Stomach (tissue), 9 donors: ENCODE measurements around the gene GRK4. TPM values are rescaled to one million over a fixed set of nuclear protein-coding genes. Genes with fewer than 3 reads are reported as not detected.

Experiments used
- DNase-seq, 2 donors: peaks; one replicate each; pipeline versions ENCODE4 v3.0.0 to v3.0.0-alpha.2; 2013 to 2019
- H3K27ac ChIP-seq, 5 donors: fragments of 200-600 bp in 4 of 5; sonication (generic) in 4 of 5; one replicate each; pipeline ENCODE4 v1.5.1; 2013 to 2019; ENCODE audit warnings: mild to moderate bottlenecking in 1 of 5, moderate library complexity in 1 of 5
- H3K27me3 ChIP-seq, 3 donors: fragments of 200-600 bp; sonication (generic); one replicate each; pipeline ENCODE4 v1.5.1; 2017 to 2019; ENCODE audit warnings: mixed run types in 1 of 3
- H3K36me3 ChIP-seq, 4 donors: fragments of 200-600 bp; sonication (generic); 1 replicate in 3 of 4; 2 replicates in 1 of 4; pipeline ENCODE4 v1.5.1; 2016 to 2019
- H3K4me1 ChIP-seq, 4 donors: fragments of 200-600 bp; sonication (generic); one replicate each; pipeline ENCODE4 v1.5.1; 2016 to 2019
- H3K4me3 ChIP-seq, 4 donors: fragments of 200-600 bp; sonication (generic) in 3 of 4; one replicate each; pipeline ENCODE4 v1.5.1; 2016 to 2019; ENCODE audit warnings: mild to moderate bottlenecking in 1 of 4
- H3K9me3 ChIP-seq, 4 donors: fragments of 200-600 bp; sonication (generic); one replicate each; pipeline ENCODE4 v1.5.1; 2016 to 2019
- EP300 ChIP-seq: sonication (generic); formaldehyde crosslinking; IDR thresholded peaks from one replicate; pipeline ENCODE4 v1.6.1; 2017; ENCODE audit warnings: antibody characterized with exemption
- POLR2A ChIP-seq, 4 donors: fragments of 450-650 bp; IDR thresholded peaks; one replicate each; pipeline ENCODE4 v1.6.1; 2016; ENCODE audit warnings: antibody characterized with exemption in 4 of 4, control low read depth in 2 of 4, mild to moderate bottlenecking in 1 of 4, moderate library complexity in 1 of 4
- POLR2AphosphoS5 ChIP-seq, 3 donors: sonication (generic); formaldehyde crosslinking; IDR thresholded peaks; one replicate each; pipeline ENCODE4 v1.6.1; 2016; ENCODE audit warnings: antibody characterized with exemption in 3 of 3
- WGBS, 5 donors: extraction: QIAGEN DNeasy Blood & Tissue Kit in 3 of 5; methylation state at CpG; one replicate each; pipeline versions ENCODE4 v1.1.5 to v1.1.7; 2013 to 2018; 5-methylcytosine and 5-hydroxymethylcytosine counted together
- intact Hi-C: fragments of 100-400 bp; cut with DNase I; formaldehyde crosslinking; loops from one replicate; pipeline ENCODE4 v1.15.1; 2023; ENCODE audit warnings: low total_unique reads
- polyA plus RNA-seq, 3 donors: library from polyadenylated mRNA; stranded (reverse); fragments of 200-250 nt; gene quantifications; one replicate each; pipeline ENCODE4 v1.2.3, GENCODE V29; 2013
- total RNA-seq, 5 donors: library from RNA; depleted of rRNA; stranded (reverse); fragments of >200 nt; gene quantifications; one replicate each; pipeline versions ENCODE4 v1.1.0 to v1.2.3, GENCODE V29; 2014 to 2016
- TF ChIP-seq, protein P1 (sequence below), 7 experiments: fragments of 450-650 bp in 4 of 7; fragments of 200-600 bp in 3 of 7; sonication (generic) in 3 of 7; IDR thresholded peaks; one replicate each; pipeline ENCODE4 v1.5.1; 2016 to 2019; ENCODE audit warnings: antibody characterized with exemption in 7 of 7, control low read depth in 2 of 7, mild to moderate bottlenecking in 1 of 7
- donor health status: healthy with polysubstance abuse.
- donor health status: Bipolar disorder and iron deficiency.
- donor health status: healthy.

The GRK4 gene
- total and polyA plus RNA-seq, 8 donors: 0.58 to 11.9 (median 5.1) TPM

DNA sequence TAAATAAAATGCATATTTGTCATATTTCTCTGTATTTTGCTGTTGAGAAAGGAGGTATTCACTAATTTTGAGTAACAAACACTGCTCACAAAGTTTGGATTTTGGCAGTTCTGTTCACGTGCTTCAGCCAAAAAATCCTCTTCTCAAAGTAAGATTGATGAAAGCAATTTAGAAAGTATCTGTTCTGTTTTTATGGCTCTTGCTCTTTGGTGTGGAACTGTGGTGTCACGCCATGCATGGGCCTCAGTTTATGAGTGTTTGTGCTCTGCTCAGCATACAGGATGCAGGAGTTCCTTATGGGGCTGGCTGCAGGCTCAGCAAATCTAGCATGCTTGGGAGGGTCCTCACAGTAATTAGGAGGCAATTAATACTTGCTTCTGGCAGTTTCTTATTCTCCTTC, 114.4 kb downstream of the GRK4 start:
- no peak for DNase-seq
- intact Hi-C loops: no loop called here
- Histone ChIP-seq H3K9me3 (no peaks in the 10 kb centered on the region), H3K4me1 (peaks cover 17 to 70% (median 47%) of the 10 kb centered on the region in 4 donors), H3K27me3 (no peaks in the 10 kb centered on the region), H3K27ac (no peak overlapping the region), H3K36me3 (no peaks in the 10 kb centered on the region), H3K4me3 (no peak overlapping the region)
- TF ChIP-seq POLR2A (IDR thresholded peaks at IDR 0.05): no peak
- no peak for TF ChIP-seq POLR2AphosphoS5 (IDR thresholded peaks at IDR 0.05)
- TF ChIP-seq EP300: no peak
- TF ChIP-seq, protein P1, sequence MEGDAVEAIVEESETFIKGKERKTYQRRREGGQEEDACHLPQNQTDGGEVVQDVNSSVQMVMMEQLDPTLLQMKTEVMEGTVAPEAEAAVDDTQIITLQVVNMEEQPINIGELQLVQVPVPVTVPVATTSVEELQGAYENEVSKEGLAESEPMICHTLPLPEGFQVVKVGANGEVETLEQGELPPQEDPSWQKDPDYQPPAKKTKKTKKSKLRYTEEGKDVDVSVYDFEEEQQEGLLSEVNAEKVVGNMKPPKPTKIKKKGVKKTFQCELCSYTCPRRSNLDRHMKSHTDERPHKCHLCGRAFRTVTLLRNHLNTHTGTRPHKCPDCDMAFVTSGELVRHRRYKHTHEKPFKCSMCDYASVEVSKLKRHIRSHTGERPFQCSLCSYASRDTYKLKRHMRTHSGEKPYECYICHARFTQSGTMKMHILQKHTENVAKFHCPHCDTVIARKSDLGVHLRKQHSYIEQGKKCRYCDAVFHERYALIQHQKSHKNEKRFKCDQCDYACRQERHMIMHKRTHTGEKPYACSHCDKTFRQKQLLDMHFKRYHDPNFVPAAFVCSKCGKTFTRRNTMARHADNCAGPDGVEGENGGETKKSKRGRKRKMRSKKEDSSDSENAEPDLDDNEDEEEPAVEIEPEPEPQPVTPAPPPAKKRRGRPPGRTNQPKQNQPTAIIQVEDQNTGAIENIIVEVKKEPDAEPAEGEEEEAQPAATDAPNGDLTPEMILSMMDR (IDR thresholded peaks at IDR 0.05): no peak
- WGBS, 5 donors: 71 to 79% (median 77%) methylated on average over 2 of the region's 2 CpGs

DNA sequence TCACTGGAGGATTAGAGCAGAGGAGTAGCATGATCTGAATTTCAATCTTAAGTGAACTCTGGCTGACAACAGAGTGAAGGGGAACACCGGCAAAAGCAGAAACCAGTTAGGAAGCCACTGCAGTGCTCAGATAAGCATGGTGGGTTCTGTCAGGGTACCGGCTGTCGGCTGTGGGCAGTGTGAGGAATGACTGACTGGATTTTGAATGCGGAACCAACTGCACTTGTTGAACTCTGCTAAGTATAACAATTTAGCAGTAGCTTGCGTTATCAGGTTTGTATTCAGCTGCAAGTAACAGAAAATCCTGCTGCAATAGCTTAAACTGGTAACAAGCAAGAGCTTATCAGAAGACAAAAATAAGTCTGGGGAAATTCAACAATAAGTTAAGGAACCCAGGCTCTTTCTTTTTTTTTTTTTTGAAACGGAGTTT, 116.3 kb downstream of the GRK4 start:
- intact Hi-C loops: no loop called here
- no peaks in the 10 kb centered on the region for H3K9me3 ChIP-seq
- TF ChIP-seq EP300 (no peak), POLR2A (IDR thresholded peaks at IDR 0.05) (no peak), POLR2AphosphoS5 (IDR thresholded peaks at IDR 0.05) (no peak)
- TF ChIP-seq, protein P1 (IDR thresholded peaks at IDR 0.05): no peak
- no peak overlapping the region for H3K4me3 ChIP-seq
- H3K27me3 ChIP-seq: no peaks in the 10 kb centered on the region
- H3K36me3 ChIP-seq: no peaks in the 10 kb centered on the region
- H3K27ac ChIP-seq: no peak overlapping the region
- peaks cover 11 to 65% (median 42%) of the 10 kb centered on the region in 4 donors for H3K4me1 ChIP-seq
- WGBS, 5 donors: 80 to 90% (median 87%) methylated on average over 6 of the region's 6 CpGs
- DNase-seq: no peak

DNA sequence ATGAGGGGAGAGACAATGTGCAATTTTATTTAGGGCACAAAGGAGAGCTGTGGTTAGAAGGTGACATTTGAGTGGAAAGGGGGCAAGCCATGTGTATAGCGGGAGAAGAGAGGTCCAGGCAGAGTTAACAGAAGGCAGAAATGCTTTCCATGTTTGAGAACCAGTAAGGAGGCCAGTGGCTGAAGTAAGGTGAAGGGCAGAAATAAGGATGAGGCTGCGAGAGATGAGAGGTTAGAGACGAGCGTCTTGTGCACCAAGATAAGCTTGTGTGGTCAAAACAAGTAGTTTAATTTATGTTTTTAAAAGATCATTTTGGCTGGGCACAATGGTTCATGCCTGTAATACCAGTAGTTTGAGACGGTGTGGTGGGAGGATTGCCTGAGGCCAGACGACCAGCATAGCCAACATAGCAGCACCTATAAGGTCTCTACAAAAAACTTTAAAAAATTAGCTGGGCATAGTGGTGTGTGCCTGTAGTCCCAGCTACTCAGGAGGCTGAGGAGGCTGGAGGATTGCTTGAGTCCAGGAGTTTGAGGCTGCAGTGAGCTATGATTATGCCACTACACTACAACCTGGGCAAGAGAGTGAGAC, 119.6 kb downstream of the GRK4 start:
- intact Hi-C loops: no loop called here
- Histone ChIP-seq H3K9me3 (no peaks in the 10 kb centered on the region), H3K4me3 (no peak overlapping the region), H3K27me3 (no peaks in the 10 kb centered on the region), H3K4me1 (peaks cover 0 to 52% (median 22%) of the 10 kb centered on the region in 4 donors), H3K36me3 (peaks cover 0 to 13% (median 12%) of the 10 kb centered on the region in 4 donors), H3K27ac (no peak overlapping the region)
- TF ChIP-seq POLR2A (IDR thresholded peaks at IDR 0.05) (no peak), POLR2AphosphoS5 (IDR thresholded peaks at IDR 0.05) (no peak), EP300 (no peak)
- TF ChIP-seq, protein P1 (IDR thresholded peaks at IDR 0.05): no peak
- DNase-seq: no peak
- WGBS, 5 donors: 73 to 89% (median 85%) methylated on average over 6 of the region's 6 CpGs

DNA sequence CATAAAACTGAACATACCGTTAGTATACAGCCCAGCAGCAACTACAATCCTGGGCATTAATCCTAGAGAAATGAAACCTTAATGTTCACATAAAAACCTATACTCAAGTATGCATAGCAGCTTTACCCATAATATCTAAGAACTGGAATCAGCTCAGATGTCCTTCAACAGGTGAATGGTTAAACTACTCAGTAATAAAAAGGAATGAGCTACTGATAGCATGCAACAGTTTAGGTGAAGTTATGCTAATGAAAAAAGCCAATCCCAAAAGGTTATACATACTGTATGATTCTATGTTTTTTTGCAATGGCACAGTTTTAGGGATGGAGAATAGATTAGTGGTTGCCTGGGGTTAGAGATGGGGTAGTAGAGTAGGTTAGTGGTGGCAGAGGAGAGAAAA, 120.4 kb downstream of the GRK4 start:
- DNase-seq: no peak
- WGBS, 5 donors: 25 to 71% (median 61%) methylated on average over 1 of the region's 1 CpG
- intact Hi-C loops: no loop called here

More for the DNA sequence above, 120.4 kb downstream of the GRK4 start:
- Histone ChIP-seq H3K36me3 (peaks cover 0 to 20% (median 19%) of the 10 kb centered on the region in 4 donors), H3K27me3 (no peaks in the 10 kb centered on the region), H3K4me3 (no peak overlapping the region), H3K4me1 (peaks cover 0 to 45% (median 17%) of the 10 kb centered on the region in 4 donors), H3K27ac (no peak overlapping the region), H3K9me3 (no peaks in the 10 kb centered on the region)
- TF ChIP-seq EP300: no peak
- TF ChIP-seq, protein P1 (IDR thresholded peaks at IDR 0.05): no peak
- no peak for TF ChIP-seq POLR2A (IDR thresholded peaks at IDR 0.05)
- no peak for TF ChIP-seq POLR2AphosphoS5 (IDR thresholded peaks at IDR 0.05)
